GM18858 (cell line): Measurements from ENCODE around the gene NES.
"Not testable (repeated sequence)": the region's sequence is repeated elsewhere in the genome, so short reads cannot be mapped to it uniquely, and the experiment has no call there.

Experiments
- ATAC-seq: cut with Tn5 transposase; IDR thresholded peaks from one replicate; pipeline ENCODE4 v1.9.1; 2021; ENCODE audit not compliant: unreplicated experiment

NES gene

DNA sequence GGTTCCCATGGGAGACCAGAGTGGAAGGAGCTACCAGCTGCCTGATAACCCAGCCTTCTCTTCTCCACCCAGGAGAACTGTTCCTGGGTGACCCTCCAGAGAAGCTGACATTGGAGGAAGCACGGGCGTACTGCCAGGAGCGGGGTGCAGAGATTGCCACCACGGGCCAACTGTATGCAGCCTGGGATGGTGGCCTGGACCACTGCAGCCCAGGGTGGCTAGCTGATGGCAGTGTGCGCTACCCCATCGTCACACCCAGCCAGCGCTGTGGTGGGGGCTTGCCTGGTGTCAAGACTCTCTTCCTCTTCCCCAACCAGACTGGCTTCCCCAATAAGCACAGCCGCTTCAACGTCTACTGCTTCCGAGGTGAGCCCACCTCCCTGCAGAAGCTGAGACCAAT, 28.7 kb downstream of the NES start:
- ATAC-seq: no peak

DNA sequence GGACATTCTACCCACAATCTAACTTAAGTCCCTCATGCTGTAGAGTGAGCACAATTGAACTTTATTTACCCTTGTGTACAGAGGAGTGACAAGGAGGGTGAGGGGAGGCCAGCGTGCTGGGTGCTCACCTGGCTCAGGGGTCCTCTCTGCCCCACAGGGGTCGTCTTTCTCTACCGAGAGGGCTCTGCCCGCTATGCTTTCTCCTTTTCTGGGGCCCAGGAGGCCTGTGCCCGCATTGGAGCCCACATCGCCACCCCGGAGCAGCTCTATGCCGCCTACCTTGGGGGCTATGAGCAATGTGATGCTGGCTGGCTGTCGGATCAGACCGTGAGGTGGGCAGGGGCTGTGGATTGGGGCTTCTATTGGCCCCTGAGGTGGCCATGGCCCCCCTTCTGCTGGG, 29.9 kb downstream of the NES start:
- ATAC-seq: no peak

DNA sequence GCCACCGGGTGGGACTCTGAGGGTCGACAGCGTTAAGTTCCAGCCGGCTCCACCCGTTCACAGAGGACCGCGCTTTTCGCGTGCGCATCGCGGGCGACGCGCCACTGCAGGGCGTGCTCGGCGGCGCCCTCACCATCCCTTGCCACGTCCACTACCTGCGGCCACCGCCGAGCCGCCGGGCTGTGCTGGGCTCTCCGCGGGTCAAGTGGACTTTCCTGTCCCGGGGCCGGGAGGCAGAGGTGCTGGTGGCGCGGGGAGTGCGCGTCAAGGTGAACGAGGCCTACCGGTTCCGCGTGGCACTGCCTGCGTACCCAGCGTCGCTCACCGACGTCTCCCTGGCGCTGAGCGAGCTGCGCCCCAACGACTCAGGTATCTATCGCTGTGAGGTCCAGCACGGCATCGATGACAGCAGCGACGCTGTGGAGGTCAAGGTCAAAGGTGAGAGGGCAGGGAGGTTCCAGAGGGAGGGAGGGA, 30.4 kb downstream of the NES start:
- ATAC-seq: no peak

DNA sequence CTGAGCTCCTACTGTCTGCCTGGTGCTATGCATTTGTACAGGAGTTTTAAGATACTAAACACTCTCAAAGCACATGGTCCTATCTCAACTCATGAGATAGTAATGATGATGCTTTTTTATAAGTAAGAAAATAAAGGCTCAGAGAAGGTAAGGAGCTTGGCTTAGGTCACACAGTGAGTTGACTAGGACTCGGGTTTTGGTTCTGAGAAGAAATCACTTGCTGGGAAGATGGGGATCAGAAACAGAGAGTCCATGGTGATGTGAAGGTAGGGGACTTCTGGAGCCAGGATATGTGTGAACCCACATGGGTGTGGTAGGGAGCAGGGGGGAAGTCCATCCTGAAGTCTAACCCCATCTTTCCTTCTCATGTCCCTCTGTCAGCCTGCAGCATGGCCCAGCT, 31.5 kb downstream of the NES start:
- no peak for ATAC-seq

DNA sequence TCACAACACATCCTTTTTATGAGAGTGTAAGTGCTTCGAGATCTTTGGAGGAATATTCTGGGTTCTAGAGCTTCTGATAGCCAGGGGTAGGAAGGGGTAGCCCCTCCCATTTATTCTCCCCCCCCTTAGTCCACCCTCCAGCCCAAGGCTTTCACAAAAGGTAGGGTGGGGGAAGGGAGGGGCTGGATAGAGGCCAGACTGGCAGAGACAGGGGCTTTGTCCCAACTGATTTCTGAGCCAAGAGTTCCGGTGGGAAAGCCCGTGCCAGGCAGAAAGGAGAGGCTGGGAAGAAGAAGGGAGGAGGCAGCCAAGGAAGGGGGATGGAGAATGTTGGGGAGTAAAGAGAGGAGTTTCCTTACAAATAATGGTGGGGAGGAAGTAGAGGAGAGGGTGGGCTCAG, 32.2 kb downstream of the NES start:
- no peak for ATAC-seq

DNA sequence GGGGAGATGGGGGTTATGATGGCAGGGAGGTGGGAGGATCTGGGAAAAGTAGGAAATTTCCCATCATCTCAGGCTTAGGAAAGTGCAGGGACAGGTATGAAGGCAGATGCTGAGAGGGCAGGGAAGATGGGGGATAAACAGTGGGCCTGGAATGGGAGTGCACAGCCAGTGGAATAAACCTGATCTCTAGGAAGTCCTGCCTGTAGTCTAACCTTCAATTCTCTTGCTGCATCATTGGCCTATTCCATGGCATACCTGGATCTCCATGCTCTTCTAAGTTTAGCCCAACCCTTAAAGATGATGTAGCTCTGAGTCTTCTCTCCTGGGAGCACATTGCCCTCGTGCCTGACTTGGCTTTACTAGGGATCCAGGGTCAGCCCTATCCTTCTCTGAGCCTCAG, 32.6 kb downstream of the NES start:
- no peak for ATAC-seq

DNA sequence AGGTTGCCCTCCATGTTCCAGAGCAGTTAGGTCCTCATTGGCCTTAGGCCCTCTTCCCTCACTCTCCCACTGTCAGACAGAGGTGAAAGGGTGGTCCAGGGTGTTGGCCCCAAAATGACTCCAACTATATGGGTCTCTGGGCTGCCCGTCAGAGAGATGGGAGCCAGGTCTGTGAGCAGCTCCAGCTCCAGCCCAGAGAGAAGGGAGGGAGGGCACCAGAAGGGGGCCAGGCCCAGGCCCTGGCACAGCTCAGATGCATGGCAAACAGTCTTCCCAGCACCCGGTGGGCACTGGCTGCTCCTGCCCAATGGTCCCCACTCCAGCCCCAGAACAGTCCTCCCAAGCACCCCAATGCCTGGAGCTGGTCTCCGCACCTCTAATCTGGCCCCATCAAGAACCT, 33.1 kb downstream of the NES start:
- no peak for ATAC-seq

DNA sequence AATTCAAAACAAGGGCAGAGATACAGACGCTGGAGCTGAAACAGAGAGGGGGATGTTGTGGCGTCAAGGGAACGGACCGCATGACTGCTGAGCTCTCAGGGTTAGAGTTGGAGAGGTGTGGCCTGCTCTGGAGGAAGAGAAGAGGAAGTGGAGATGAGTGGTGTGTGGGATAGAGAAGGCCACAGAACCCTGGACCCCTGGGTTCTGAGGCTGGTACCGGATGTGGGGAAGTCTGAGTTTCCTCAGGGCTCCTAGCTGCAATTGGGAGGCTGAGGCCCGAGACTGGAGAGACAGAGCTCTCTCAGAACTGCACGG, 33.5 kb downstream of the NES start:
- no peak for ATAC-seq

DNA sequence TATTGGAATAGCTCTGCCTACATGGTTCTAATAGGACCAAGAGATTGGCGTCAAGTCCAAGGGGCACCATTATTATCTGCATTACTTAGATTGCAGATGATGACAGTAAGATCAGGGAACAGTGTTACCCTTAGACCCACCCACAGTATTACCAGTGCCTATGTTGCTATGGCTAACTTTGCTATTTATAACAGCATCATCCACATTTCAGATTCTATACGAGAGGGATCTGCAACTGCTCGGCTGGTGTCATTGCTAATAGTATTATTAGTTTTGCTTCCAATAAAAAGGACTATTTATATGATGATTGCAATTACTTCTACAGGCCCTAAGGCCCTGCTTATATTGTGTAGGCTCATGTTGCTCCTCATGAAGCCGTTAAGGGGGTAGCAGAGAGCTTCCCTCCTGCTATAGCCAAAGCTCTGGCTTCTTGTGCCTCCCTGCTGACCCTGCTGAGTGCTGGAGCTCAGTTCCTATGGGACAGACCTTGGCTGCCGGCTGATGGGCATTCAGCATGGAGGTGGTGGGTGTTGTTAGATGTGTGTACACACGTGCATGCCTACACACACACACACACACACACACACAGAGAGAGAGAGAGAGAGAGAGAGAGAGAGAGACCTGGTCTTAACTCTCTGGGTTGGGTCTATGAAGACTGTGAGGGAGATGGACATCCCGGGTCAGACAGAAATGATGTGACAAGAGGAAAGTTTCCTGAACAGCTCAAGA, 34.0 kb downstream of the NES start:
- ATAC-seq: no peak

DNA sequence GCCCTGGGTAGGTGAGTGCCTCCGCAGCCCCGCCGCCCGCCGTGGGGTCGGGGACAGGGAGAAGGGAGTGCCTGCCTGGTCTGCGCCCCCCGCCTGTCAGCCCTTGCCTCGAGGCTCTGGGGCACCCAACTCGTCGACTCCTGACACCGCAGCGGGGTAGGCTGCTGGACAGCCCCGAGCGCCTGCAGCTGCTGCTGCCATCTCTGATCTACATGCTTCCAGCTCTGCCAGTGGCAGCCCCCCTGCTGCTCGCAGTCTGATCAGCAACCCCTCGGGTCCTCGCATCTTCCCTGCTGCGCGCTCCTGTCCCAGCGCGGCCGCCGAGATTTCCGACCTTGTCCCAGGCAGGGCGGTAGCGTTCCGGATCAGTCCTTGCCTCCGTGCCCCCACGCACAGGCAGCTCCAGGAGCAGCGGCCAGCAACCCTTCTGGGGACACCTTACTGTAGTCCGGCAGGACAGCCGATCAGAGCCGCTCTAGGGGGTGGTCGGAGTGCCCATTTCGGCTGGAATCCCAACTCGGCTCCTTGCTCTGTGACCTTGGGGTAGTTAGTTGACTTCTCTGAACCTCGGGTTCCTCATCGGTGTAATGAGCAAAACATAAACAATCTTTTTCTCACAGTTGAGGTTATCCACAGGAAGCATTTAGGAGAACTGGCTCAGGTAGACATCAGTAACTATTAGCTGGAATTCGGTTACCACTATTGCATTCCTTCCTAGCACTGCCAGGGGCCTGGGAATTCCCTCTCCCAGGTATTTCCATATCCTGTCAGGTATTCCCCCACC, 34.8 kb downstream of the NES start:
- no peak for ATAC-seq

DNA sequence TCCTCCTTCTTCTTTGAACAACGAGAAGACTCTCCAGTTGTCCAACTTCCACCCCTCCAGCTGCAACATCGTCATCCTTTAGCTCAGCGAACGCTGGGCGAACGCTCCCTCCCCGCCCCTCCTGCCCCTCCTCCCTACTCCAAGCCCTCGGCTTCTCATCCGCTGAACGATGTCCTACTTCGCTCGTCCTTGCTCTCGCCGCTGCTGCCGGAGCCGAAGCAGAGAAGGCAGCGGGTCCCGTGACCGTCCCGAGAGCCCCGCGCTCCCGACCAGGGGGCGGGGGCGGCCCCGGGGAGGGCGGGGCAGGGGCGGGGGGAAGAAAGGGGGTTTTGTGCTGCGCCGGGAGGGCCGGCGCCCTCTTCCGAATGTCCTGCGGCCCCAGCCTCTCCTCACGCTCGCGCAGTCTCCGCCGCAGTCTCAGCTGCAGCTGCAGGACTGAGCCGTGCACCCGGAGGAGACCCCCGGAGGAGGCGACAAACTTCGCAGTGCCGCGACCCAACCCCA, 35.4 kb downstream of the NES start, which contains the start of gene BCAN:
Gene BCAN (plus strand): TSS at position 357 of the 504 bp plus-strand sequence. CDS start 3,938 bp downstream, outside the sequence.
- no peak for ATAC-seq

DNA sequence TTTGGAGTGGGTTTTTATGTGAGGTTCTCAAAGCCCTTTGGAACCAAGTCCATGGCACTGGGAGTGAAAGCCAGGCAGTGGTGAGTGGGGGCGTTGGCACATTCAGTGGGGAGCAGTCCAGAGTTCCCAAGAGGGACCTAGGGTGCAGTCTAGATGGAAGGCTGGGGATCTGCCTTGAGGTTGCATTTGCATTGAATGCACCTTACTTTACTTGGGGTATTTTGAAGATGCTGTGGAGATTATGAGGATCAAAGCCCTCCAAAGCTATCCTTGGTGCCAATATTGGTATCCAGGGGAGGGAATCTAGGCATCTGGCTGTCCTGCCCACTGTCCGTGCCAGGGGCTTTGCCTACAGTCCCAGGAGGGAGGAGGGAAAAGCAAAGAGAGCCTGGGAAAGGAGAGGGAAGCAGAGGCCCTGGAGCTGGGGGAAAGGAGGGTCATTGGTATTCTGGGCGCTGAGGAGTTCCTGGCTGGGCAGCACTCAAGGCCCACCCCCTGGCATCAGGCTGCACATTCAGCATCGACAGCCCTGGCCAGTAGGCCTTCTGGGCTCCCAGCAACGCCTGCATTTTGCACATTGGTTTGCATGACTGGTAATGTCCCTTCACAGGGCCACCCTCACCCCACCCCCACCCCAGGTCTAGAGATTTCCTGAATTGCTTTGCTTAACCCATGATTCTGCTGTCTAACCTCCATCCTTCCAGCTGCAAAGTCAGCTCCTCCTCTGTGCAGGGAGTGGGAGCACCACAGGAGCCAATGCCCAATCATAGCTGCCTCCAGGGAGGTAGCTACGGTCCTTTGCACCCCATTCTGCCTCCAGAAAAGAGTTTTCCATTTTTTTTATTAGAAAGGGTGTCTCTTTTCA, 36.1 kb downstream of the NES start:
- ATAC-seq: no peak

DNA sequence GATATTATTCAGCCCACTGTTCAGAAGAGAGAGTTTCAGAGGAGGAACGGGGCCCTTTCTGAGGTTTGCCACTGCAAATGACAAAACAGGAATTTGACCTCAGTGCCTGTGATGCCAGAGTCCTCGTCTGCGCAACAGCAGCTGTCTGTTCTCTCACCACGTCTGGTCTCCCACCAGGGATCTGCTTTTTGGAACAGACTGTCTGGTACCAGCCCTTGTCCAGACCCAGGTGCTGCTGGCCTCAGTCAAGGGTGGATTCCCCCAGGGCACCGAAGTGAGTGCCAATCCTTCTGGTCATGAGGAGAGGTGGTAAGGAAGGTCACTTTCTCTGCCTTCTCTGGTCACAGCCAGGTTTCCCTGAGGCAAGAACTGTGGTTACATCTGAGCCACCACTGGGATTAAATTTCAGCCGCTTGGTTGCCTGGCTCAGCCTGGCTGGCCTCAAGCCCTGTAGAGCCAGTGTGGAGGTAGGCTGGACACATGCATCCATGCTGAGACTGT, 37.6 kb downstream of the NES start:
- no peak for ATAC-seq

DNA sequence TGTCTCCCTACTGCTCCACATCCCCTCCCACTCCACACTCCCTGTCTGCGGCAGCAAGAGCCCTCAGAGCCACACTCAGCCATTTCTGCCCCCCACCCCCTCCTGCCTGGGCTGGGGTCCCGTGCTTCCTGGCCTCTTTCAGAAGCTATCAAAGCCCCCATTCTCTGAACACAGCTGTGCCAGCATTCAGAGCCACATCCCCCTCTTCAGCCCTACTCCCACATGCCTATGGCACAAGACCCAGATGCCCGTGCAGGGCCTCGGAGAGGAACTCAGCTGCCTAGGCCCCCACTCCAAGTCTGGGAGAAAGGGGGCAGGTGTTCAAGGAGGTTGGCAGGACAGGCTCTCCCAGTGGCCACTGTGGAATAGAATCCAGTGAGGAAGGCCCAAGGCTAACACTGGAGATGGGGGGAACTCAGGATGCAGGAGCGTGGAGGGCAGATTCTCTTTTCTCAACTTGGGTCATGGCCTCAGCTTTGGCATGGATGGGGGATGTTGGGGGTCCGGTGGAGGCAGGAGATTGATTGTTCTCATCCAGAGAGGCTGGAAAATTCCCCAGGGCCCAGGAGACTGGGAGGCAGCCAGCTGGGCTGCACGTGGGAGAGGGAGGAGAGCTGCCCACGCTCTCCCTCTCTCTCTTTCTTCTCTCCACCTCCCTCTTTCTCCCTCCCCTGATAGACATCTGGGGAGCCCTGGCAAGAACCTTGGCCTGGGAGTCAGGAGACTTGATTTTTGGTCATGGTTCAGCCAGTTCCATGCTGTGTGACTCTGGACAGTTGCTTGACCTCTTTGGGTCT, 38.8 kb downstream of the NES start:
- no peak for ATAC-seq

DNA sequence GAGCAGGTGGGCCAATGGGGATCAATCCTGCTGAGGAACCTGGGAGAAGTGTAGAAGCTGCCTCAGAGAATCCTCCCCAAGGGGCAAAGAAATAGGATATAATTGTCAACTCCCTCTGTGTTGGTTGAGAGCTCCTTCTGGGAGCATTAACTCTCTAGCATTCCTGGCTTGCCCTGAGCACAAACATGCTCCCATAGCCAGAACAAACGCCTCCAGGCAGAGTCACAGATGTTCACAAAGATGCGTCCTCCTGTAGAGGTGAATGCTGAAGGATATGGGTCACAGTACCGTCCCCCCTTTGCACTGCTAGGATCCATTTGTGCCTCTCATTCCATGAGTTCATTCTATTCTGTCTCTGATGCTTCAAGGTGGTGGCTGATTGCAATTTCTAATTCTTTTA, 44.9 kb downstream of the NES start:
- ATAC-seq: no peak

DNA sequence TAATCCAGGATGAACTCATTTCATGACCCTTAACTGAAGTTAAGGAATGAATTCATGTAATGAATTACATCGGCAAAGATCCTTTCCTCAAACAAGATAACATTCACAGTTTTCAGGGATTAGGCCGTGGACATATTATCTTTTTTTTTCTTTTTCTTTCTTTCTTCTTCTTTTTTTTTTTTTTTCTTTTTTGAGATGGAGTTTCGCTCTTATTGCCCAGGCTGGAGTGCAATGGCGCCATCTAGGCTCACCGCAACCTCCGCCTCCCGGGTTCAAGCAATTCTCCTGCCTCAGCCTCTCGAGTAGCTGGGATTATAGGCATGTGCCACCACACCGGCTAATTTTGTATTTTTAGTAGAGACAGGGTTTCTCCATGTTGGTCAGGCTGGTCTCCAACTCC, 46.1 kb downstream of the NES start:
- ATAC-seq: not testable (repeated sequence)

DNA sequence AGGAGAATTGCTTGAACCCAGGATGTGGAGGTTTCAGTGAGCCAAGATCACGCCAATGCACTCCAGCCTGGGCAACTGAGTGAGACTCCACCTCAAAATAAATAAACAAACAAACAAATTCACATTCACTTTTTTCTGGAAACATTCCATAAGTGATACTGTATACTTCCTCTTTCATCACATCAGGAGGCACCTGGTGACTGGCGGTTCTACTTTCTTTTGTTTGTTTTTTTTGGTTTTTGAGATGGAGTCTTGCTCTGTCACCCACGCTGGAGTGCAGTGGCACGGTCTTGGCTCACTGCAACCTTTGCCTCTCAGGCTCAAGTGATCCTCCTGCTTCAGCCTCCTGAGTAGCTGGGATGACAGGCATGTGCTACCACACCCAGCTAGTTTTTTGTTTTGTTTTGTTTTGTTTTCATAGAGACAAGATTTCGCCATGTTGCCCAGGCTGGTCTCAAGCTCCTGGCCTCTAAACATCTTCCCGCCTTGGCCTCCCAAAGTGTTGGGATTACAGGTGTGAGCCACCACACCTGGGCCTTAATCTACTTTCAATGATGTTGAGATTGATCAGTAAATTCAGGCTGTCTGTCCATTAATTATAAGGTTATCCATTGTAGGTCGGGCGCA, 47.3 kb downstream of the NES start:
- no peak for ATAC-seq

DNA sequence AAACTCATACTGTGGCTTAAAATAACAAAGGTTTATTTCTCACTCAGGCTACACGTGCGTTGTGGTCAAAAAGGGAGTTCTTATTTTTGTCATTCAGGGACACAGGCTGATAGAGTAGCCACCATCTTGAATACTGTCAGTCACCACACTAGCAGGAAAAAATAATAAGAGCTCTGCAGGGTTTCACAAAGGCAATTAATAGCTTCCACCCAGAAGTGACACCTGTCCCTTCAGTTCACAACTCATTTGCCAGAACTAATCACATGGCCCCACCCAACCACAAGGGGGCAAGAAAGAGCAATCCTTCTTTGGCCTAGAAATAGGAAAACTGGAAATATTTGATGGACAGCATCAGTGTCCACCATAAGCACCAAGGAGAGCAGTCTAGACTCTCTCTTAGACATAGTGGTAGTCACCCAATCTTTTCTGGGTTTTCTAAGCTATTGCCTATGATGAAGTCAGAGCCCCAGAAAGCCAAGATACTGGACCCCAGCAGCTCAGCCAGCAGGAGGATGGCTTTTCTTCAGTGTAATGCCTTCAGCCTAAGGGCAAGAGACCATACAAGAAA, 49.8 kb downstream of the NES start:
- no peak for ATAC-seq

DNA sequence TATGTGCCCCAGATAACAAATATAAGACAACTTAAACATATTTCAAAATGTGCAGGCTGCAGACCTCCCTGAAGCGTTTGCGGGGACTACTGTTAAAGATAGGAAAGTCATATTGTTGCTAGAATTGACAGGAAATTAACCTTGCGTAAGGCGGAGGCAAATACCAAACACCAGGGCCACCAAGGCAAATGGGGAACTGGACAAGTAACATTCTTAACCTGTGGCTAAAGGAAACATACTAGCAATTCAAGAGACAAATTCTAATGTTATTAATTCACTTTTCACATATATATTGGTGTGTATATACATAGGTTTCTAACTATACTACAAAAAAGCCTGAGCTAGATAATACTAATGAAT, 51.1 kb downstream of the NES start:
- ATAC-seq: no peak
